Transverse colon (tissue), 4 donors: ENCODE results near the gene TNFAIP8L3. TPM values are rescaled to one million over a fixed set of nuclear protein-coding genes. Genes with fewer than 3 reads are reported as not detected.

Experiments used
- DNase-seq: peaks from one replicate; pipeline ENCODE4 v3.0.0-alpha.2; 2019
- H3K27ac ChIP-seq, 4 donors: fragments of 200-600 bp; sonication (generic); 2 replicates each; pipeline ENCODE4 v1.5.1; 2016 to 2018; ENCODE audit warnings: inconsistent platforms in 4 of 4
- H3K27me3 ChIP-seq: fragments of 200-600 bp; sonication (generic); 2 replicates; pipeline ENCODE4 v1.5.1; 2017; ENCODE audit warnings: inconsistent platforms
- H3K36me3 ChIP-seq, 4 donors: fragments of 200-600 bp; sonication (generic); 2 replicates each; pipeline ENCODE4 v1.5.1; 2017 to 2019; ENCODE audit warnings: inconsistent platforms in 4 of 4
- H3K4me1 ChIP-seq, 4 donors: fragments of 200-600 bp; sonication (generic); 2 replicates each; pipeline ENCODE4 v1.5.1; 2017 to 2020; ENCODE audit warnings: inconsistent platforms in 4 of 4
- H3K4me3 ChIP-seq, 4 donors: fragments of 200-600 bp; sonication (generic); 1 replicate in 1 of 4; 2 replicates in 3 of 4; pipeline versions ENCODE4 v1.5.1 to v1.6.1; 2017 to 2019; ENCODE audit warnings: inconsistent platforms in 4 of 4
- H3K9me3 ChIP-seq, 2 donors: fragments of 200-600 bp; sonication (generic); 2 replicates each; pipeline ENCODE4 v1.5.1; 2017 to 2019; ENCODE audit warnings: inconsistent platforms in 2 of 2
- CTCF ChIP-seq, 5 experiments: fragments of 200-600 bp in 3 of 5; fragments of 450-650 bp in 2 of 5; sonication (generic) in 3 of 5; IDR thresholded peaks; 1 replicate in 2 of 5; 2 replicates in 3 of 5; pipeline ENCODE4 v1.5.1; 2016 to 2017; ENCODE audit warnings: antibody characterized with exemption in 5 of 5, inconsistent platforms in 3 of 5, mild to moderate bottlenecking in 2 of 5, moderate library complexity in 1 of 5
- EP300 ChIP-seq: sonication (generic); formaldehyde crosslinking; IDR thresholded peaks from one replicate; pipeline ENCODE4 v1.6.1; 2017; ENCODE audit warnings: antibody characterized with exemption, low read depth
- POLR2A ChIP-seq: fragments of 450-650 bp; IDR thresholded peaks from one replicate; pipeline ENCODE4 v1.6.1; 2016; ENCODE audit warnings: antibody characterized with exemption, mild to moderate bottlenecking, moderate library complexity
- POLR2AphosphoS5 ChIP-seq, 3 donors: sonication (generic); formaldehyde crosslinking; IDR thresholded peaks; one replicate each; pipeline ENCODE4 v1.6.1; 2016; ENCODE audit warnings: antibody characterized with exemption in 3 of 3
- WGBS, 2 donors: methylation state at CpG; one replicate each; pipeline ENCODE4 v1.1.5; 2018; ENCODE audit warnings: low coverage in 1 of 2; 5-methylcytosine and 5-hydroxymethylcytosine counted together
- in situ Hi-C, 4 donors: fragments of 200-750 bp; cut with MboI; loops; one replicate each; pipeline versions ENCODE4 v1.15.0 to v1.15.1; 2017; ENCODE audit warnings: low sequenced_read_pairs in 3 of 4, low pct_ligation_motif_present in 1 of 4, low pct_unique_long_range_greater_than_20kb in 1 of 4
- intact Hi-C: fragments of 100-400 bp; cut with DNase I; formaldehyde crosslinking; loops from one replicate; pipeline ENCODE4 v1.15.1; 2023; ENCODE audit warnings: low total_unique reads
- total RNA-seq, 4 donors: library from RNA; depleted of rRNA; stranded (reverse); fragments of >200 nt; gene quantifications; one replicate each; pipeline ENCODE4 v1.1.0, GENCODE V29; 2016

The TNFAIP8L3 gene
- total RNA-seq, 4 donors from 2014 or later, result 6.8 to 35.5 (median 8.6) TPM

GRCh38 chr15:51108933-51109550, 14.3 kb upstream of the TNFAIP8L3 start:
- peak overlapping the region; percentile 1 to 46 (median 28) for H3K27ac ChIP-seq

GRCh38 chr15:51107612-51108011, 12.9 kb upstream of the TNFAIP8L3 start:
- WGBS, 2 donors, result 92 to 94% methylated on average over 3 of the region's 3 CpGs
- in situ Hi-C loops (no loop called here), intact Hi-C loops (no loop called here)
- Histone ChIP-seq H3K36me3 (no peaks in the 10 kb centered on the region), H3K9me3 (no peaks in the 10 kb centered on the region), H3K4me1 (peaks cover 0 to 6% (median 0%) of the 10 kb centered on the region in 4 donors), H3K4me3 (no peak overlapping the region), H3K27ac (no peak overlapping the region), H3K27me3 (no peaks in the 10 kb centered on the region)
- no peak for DNase-seq
- TF ChIP-seq CTCF (IDR thresholded peaks at IDR 0.05), result no peak
- TF ChIP-seq EP300, result no peak
- TF ChIP-seq POLR2AphosphoS5 (IDR thresholded peaks at IDR 0.05), result no peak
- TF ChIP-seq POLR2A, result no peak

More at GRCh38 chr15:51108933-51109550, 14.3 kb upstream of the TNFAIP8L3 start:
- WGBS, 2 donors, result 60 to 68% methylated on average over 1 to 3 of the region's 3 CpGs
- intact Hi-C loops, result no loop called here
- Histone ChIP-seq H3K9me3 (no peaks in the 10 kb centered on the region), H3K4me1 (peaks cover 0 to 3% (median 0%) of the 10 kb centered on the region in 4 donors), H3K27me3 (no peaks in the 10 kb centered on the region), H3K36me3 (no peaks in the 10 kb centered on the region), H3K4me3 (no peak overlapping the region)
- in situ Hi-C loops, result no loop called here
- TF ChIP-seq CTCF (IDR thresholded peaks at IDR 0.05) (no peak), POLR2AphosphoS5 (IDR thresholded peaks at IDR 0.05) (peak in 1 of 3 donors; percentile 27)
- no peak for DNase-seq

DNA sequence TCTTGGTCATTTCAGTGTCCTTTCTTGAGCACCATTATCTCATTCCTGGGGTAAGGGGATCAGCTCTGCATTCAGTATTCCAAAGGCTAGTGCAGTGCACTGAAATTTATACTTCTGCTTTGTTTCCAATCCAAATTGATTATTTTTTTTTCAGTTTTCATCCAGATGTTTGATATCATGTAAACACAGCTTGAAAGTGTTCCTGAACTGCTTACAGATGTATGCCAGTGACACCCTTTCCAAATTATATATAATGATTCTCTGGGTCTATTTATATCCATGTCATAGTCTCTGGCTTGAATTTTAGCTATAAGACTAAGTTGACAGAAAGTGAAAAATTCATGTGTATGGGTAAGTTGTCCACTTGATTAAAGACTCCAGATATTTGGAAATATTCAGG, 11.8 kb upstream of the TNFAIP8L3 start:
- no peak overlapping the region for H3K4me3 ChIP-seq
- peaks cover 0 to 6% (median 0%) of the 10 kb centered on the region in 4 donors for H3K4me1 ChIP-seq
- H3K27me3 ChIP-seq, result no peaks in the 10 kb centered on the region
- DNase-seq, result no peak
- no peaks in the 10 kb centered on the region for H3K9me3 ChIP-seq
- in situ Hi-C loops, result no loop called here
- intact Hi-C loops, result no loop called here
- TF ChIP-seq EP300 (no peak), POLR2A (no peak), CTCF (IDR thresholded peaks at IDR 0.05) (no peak), POLR2AphosphoS5 (IDR thresholded peaks at IDR 0.05) (no peak)
- no peaks in the 10 kb centered on the region for H3K36me3 ChIP-seq
- H3K27ac ChIP-seq, result no peak overlapping the region

DNA sequence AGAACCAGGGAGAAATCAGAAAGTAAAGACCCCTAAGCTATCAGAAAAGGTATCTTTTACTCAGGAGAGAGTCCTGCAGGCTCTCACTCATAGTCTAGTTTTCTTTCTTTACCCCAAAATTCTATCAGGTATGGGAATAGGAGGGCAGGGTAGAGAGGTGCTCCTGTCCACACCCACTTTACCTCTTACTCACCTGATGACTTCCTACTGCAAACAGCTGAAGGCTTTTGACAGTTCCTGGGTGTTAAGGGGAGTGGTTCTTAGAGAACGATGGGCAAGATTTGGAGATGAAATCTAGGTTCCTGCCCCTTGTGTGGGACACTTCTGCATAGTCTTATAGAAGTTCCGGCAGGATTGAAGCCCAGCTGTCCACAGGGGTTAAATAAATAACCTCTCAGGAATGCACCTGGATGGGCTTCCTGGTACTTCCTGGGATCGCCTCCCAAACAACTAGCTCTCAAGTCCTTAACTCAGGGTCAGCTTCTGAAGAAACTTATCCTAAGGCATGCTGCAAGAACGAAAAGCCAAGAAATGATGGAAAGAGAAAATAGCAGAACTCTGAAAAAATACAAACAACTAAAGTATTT, 10.8 kb upstream of the TNFAIP8L3 start:
- intact Hi-C loops, result no loop called here
- Histone ChIP-seq H3K36me3 (no peaks in the 10 kb centered on the region), H3K4me3 (no peak overlapping the region), H3K9me3 (no peaks in the 10 kb centered on the region), H3K27ac (peak overlapping the region in 1 of 4 donors; percentile 6), H3K4me1 (peaks cover 0 to 6% (median 0%) of the 10 kb centered on the region in 4 donors), H3K27me3 (no peaks in the 10 kb centered on the region)
- TF ChIP-seq EP300 (no peak), CTCF (IDR thresholded peaks at IDR 0.05) (no peak), POLR2A (no peak), POLR2AphosphoS5 (IDR thresholded peaks at IDR 0.05) (no peak)
- 62 to 76% methylated on average over 2 to 4 of the region's 4 CpGs for WGBS, 2 donors
- DNase-seq, result no peak
- in situ Hi-C loops, result no loop called here
